A673 (cell line): ENCODE measurements around the gene SLC35F1. TPM values are rescaled to one million over a fixed set of nuclear protein-coding genes. Genes with fewer than 3 reads are reported as not detected.
"Not testable (repeated sequence)": the region's sequence is repeated elsewhere in the genome, so short reads cannot be mapped to it uniquely, and the experiment has no call there.

ENCODE experiments used
- BruUV-seq: library from RNA; stranded (reverse); fragments of 400-500 nt; replicated peaks from 2 replicates; lab custom pipeline; 2021; lab: Mats Ljungman, UMichigan
- CTCF ChIA-PET: fragments of 300-600 bp; sonication (Branson Sonifier 250); formaldehyde crosslinking; loops from one replicate; lab custom pipeline; 2022; ENCODE audit warnings: antibody characterized with exemption; lab: Charles Lee
- POLR2A ChIA-PET: fragments of 300-600 bp; sonication (Branson Sonifier 250); formaldehyde crosslinking; loops from one replicate; lab custom pipeline; 2022; ENCODE audit warnings: antibody characterized with exemption; ENCODE audit not compliant: low non-redundant PET; lab: Charles Lee
- DNase-seq: peaks from one replicate; pipeline ENCODE4 v3.0.0-alpha.2; 2015; ENCODE audit warnings: low spot score
- H3K27ac ChIP-seq: fragments of 200-600 bp; sonication (generic); 2 replicates; pipeline ENCODE4 v1.5.1; 2016; ENCODE audit warnings: mixed run types, low read depth, mild to moderate bottlenecking, mixed read lengths, antibody characterized with exemption, low read length; ENCODE audit not compliant: poor library complexity, severe bottlenecking
- H3K27me3 ChIP-seq: fragments of 200-600 bp; sonication (generic); replicated peaks from 2 replicates; pipeline ENCODE4 v1.6.1; 2017; ENCODE audit warnings: mixed run types, low read depth, mild to moderate bottlenecking, mixed read lengths, antibody characterized with exemption, low read length; ENCODE audit not compliant: insufficient read depth, poor library complexity
- H3K36me3 ChIP-seq: fragments of 200-600 bp; sonication (generic); 2 replicates; pipeline ENCODE4 v1.6.1; 2016; ENCODE audit warnings: mixed run types, mild to moderate bottlenecking, mixed read lengths, antibody characterized with exemption, low read length; ENCODE audit not compliant: insufficient read depth, poor library complexity, severe bottlenecking
- H3K4me1 ChIP-seq: fragments of 200-600 bp; sonication (generic); 2 replicates; pipeline ENCODE4 v1.6.1; 2017; ENCODE audit warnings: mixed run types, mild to moderate bottlenecking, mixed read lengths, antibody characterized with exemption, low read length; ENCODE audit not compliant: insufficient read depth, poor library complexity, severe bottlenecking
- H3K4me3 ChIP-seq: fragments of 200-600 bp; sonication (generic); 2 replicates; pipeline ENCODE4 v1.5.1; 2016; ENCODE audit warnings: low read depth, mixed run types, mild to moderate bottlenecking, mixed read lengths, low read length; ENCODE audit not compliant: poor library complexity, severe bottlenecking
- H3K9me3 ChIP-seq: fragments of 200-600 bp; sonication (generic); 2 replicates; pipeline ENCODE4 v1.6.1; 2016; ENCODE audit warnings: mixed run types, low read depth, mild to moderate bottlenecking, mixed read lengths, antibody characterized with exemption, low read length; ENCODE audit not compliant: poor library complexity, severe bottlenecking
- CTCF ChIP-seq: fragments of 300-800, 200-600 bp; sonication (generic); conservative IDR thresholded peaks from 2 replicates; pipeline ENCODE4 v1.5.1; 2017; ENCODE audit warnings: low read depth, mild to moderate bottlenecking, antibody characterized with exemption, low read length, moderate library complexity, mixed read lengths
- EZH2 ChIP-seq: fragments of 200-600 bp; sonication (generic); IDR thresholded peaks from 2 replicates; pipeline ENCODE4 v1.6.1; 2017; ENCODE audit warnings: borderline replicate concordance, low read depth, mild to moderate bottlenecking, mixed read lengths, antibody characterized with exemption, low read length; ENCODE audit not compliant: poor library complexity, severe bottlenecking
- intact Hi-C: fragments of 100-400 bp; cut with micrococcal nuclease; formaldehyde crosslinking; loops from one replicate; pipeline ENCODE4 v1.10.0; 2022; ENCODE audit not compliant: unreplicated experiment
- total RNA-seq: library from RNA; stranded (reverse); gene quantifications from 2 replicates; pipeline ENCODE4 v1.2.3, GENCODE V29; 2021

The SLC35F1 gene
- total RNA-seq, 1 experiment from 2014 or later, result 5.3 TPM

GRCh38 chr6:117958536-117958935, 51.5 kb downstream of the SLC35F1 start:
- DNase-seq, result no peak
- intact Hi-C loops, result no loop called here
- H3K36me3 ChIP-seq, result no peaks in the 10 kb centered on the region
- no peak for TF ChIP-seq EZH2
- no peak for TF ChIP-seq CTCF
- CTCF ChIA-PET, result no interaction called here
- no peak overlapping the region for H3K27ac ChIP-seq
- POLR2A ChIA-PET, result no interaction called here
- H3K9me3 ChIP-seq, result no peaks in the 10 kb centered on the region
- no peak overlapping the region for H3K4me3 ChIP-seq
- H3K4me1 ChIP-seq, result no peaks in the 10 kb centered on the region
- BruUV-seq, result no TSS peak
- no peaks in the 10 kb centered on the region for H3K27me3 ChIP-seq

GRCh38 chr6:117960877-117961276, 53.8 kb downstream of the SLC35F1 start:
- DNase-seq, result no peak
- ChIA-PET CTCF (no interaction called here), POLR2A (no interaction called here)
- H3K27me3 ChIP-seq, result no peaks in the 10 kb centered on the region
- TF ChIP-seq EZH2, result no peak
- no peak for TF ChIP-seq CTCF
- intact Hi-C loops, result no loop called here
- peaks cover 9% of the 10 kb centered on the region for H3K9me3 ChIP-seq
- no peaks in the 10 kb centered on the region for H3K36me3 ChIP-seq
- no peaks in the 10 kb centered on the region for H3K4me1 ChIP-seq
- no peak overlapping the region for H3K27ac ChIP-seq
- no peak overlapping the region for H3K4me3 ChIP-seq
- BruUV-seq, result no TSS peak

- H3K36me3 ChIP-seq, result no peaks in the 10 kb centered on the region
- no peaks in the 10 kb centered on the region for H3K27me3 ChIP-seq
- no TSS peak for BruUV-seq
- ChIA-PET POLR2A (no interaction called here), CTCF (no interaction called here)
- intact Hi-C loops, result no loop called here
- TF ChIP-seq EZH2 (no peak), CTCF (no peak)
- no peak for DNase-seq
- no peaks in the 10 kb centered on the region for H3K4me1 ChIP-seq
- H3K9me3 ChIP-seq, result peaks cover 9% of the 10 kb centered on the region
- no peak overlapping the region for H3K27ac ChIP-seq
- H3K4me3 ChIP-seq, result no peak overlapping the region
Observed at GRCh38 chr6:117961301-117961700, 54.2 kb downstream of the SLC35F1 start.

- H3K9me3 ChIP-seq, H3K27me3 ChIP-seq, CTCF ChIA-PET, intact Hi-C loops, H3K27ac ChIP-seq, H3K36me3 ChIP-seq, BruUV-seq, POLR2A ChIA-PET, DNase-seq, H3K4me1 ChIP-seq, H3K4me3 ChIP-seq: not testable (repeated sequence)
Observed at GRCh38 chr6:117965763-117966162, 58.7 kb downstream of the SLC35F1 start.
